GM12878 (cell line): ENCODE data around the gene UVRAG. TPM values are rescaled to one million over a fixed set of nuclear protein-coding genes. Genes with fewer than 3 reads are reported as not detected.

Experiments used
- ASH2L ChIP-seq: fragments of 300-600, 200-600 bp; sonication (generic); IDR thresholded peaks from 2 replicates; pipeline ENCODE4 v1.6.1; 2017; ENCODE audit warnings: low read depth, mild to moderate bottlenecking, borderline replicate concordance
- BACH1 ChIP-seq: fragments of 450-650 bp; IDR thresholded peaks from 2 replicates; pipeline ENCODE4 v1.6.1; 2017; ENCODE audit warnings: mild to moderate bottlenecking, borderline replicate concordance
- BCL11A ChIP-seq: IDR thresholded peaks from 2 replicates; pipeline ENCODE4 v1.6.1; 2011; ENCODE audit warnings: low read depth, low read length
- EZH2 ChIP-seq: IDR thresholded peaks from 2 replicates; pipeline ENCODE4 v1.6.1; 2012; ENCODE audit warnings: low read depth, mild to moderate bottlenecking, control low read depth, inconsistent platforms, low read length, borderline replicate concordance; ENCODE audit not compliant: control insufficient read depth
- MEF2B ChIP-seq: fragments of 450-650 bp; IDR thresholded peaks from 2 replicates; pipeline ENCODE4 v1.6.1; 2018; ENCODE audit warnings: mild to moderate bottlenecking, moderate library complexity; ENCODE audit not compliant: partially characterized antibody, poor library complexity, severe bottlenecking
- MXI1 ChIP-seq: fragments of 150-350 bp; IDR thresholded peaks from 2 replicates; pipeline ENCODE4 v1.6.1; 2011; ENCODE audit warnings: low read depth, mild to moderate bottlenecking, inconsistent platforms, low read length, improper control_type of control experiment
- POLR2A ChIP-seq: IDR thresholded peaks from 2 replicates; pipeline ENCODE4 v1.6.1; 2011; ENCODE audit warnings: low read depth, mild to moderate bottlenecking, low read length
- POLR2AphosphoS5 ChIP-seq: IDR thresholded peaks from 2 replicates; pipeline ENCODE4 v1.6.1; 2011; ENCODE audit warnings: mild to moderate bottlenecking, low read length, inconsistent platforms
- RB1 ChIP-seq: fragments of 450-650 bp; formaldehyde crosslinking; IDR thresholded peaks from 2 replicates; pipeline ENCODE4 v1.6.1; 2017; ENCODE audit warnings: mild to moderate bottlenecking, borderline replicate concordance
- SP1 ChIP-seq: IDR thresholded peaks from one replicate; pipeline ENCODE4 v1.6.1; 2011; ENCODE audit warnings: low read depth, low read length
- SREBF1 ChIP-seq: IDR thresholded peaks from 2 replicates; pipeline ENCODE4 v1.6.1; 2012; ENCODE audit warnings: mild to moderate bottlenecking, low read length
- WRNIP1 ChIP-seq: IDR thresholded peaks from 2 replicates; pipeline ENCODE4 v1.6.1; 2011; ENCODE audit warnings: low read depth, low read length, improper control_type of control experiment, borderline replicate concordance
- YBX1 ChIP-seq: fragments of 450-650 bp; IDR thresholded peaks from 2 replicates; pipeline ENCODE4 v1.6.1; 2016; ENCODE audit warnings: antibody characterized with exemption
- ZNF207 ChIP-seq: fragments of 450-650 bp; IDR thresholded peaks from 2 replicates; pipeline ENCODE4 v1.6.1; 2014; ENCODE audit warnings: antibody characterized with exemption, mild to moderate bottlenecking, borderline replicate concordance
- ZNF622 ChIP-seq: fragments of 450-650 bp; IDR thresholded peaks from 2 replicates; pipeline ENCODE4 v1.6.1; 2017; ENCODE audit warnings: mild to moderate bottlenecking, inconsistent platforms
- polyA plus RNA-seq, 11 experiments: library from polyadenylated mRNA; depleted of rRNA in 4 of 11; unstranded in 6 of 11; stranded (reverse) in 5 of 11; fragments of >200 nt; fragmentation: Nextera tagmentation in 4 of 11; fragmentation: Illumina TruSeq in 1 of 11; extraction: Ambion mirVana in 4 of 11; extraction: Trizol in 1 of 11; gene quantifications; 1 replicate in 1 of 11; 2 replicates in 10 of 11; pipeline versions ENCODE4 v1.2.1 to v1.2.3, GENCODE V29; 2011 to 2016; ENCODE audit warnings: inconsistent platforms in 2 of 11, missing spikeins in 2 of 11, low read depth in 1 of 11
- total RNA-seq, 4 experiments: library from RNA; depleted of rRNA in 3 of 4; stranded (reverse); fragments of >200 nt in 3 of 4; fragmentation: Illumina TruSeq in 1 of 4; extraction: Trizol in 1 of 4; gene quantifications; 2 replicates each; pipeline versions ENCODE4 v1.2.1 to v1.2.3, GENCODE V29; 2013 to 2021
- TF ChIP-seq, protein P1 (sequence below): fragments of 150-350 bp; IDR thresholded peaks from 2 replicates; pipeline ENCODE4 v1.6.1; 2014; ENCODE audit warnings: mild to moderate bottlenecking, low read depth, low read length
- TF ChIP-seq, protein P2 (sequence below): IDR thresholded peaks from 2 replicates; pipeline ENCODE4 v1.6.1; 2012; ENCODE audit warnings: low read depth, low read length, improper control_type of control experiment
- TF ChIP-seq, protein P3 (sequence below), 3 experiments: IDR thresholded peaks in 2 of 3; conservative IDR thresholded peaks in 1 of 3; 2 replicates each; pipeline ENCODE4 v1.5.1; 2011; ENCODE audit warnings: low read depth in 3 of 3, low read length in 3 of 3, mild to moderate bottlenecking in 3 of 3, control low read depth in 2 of 3, moderate library complexity in 2 of 3, inconsistent platforms in 1 of 3, mixed read lengths in 1 of 3; ENCODE audit not compliant: control insufficient read depth in 2 of 3, insufficient read depth in 1 of 3; ENCODE audit errors: extremely low read depth in 1 of 3
- TF ChIP-seq, protein P4 (sequence below): fragments of 450-650 bp; IDR thresholded peaks from 2 replicates; pipeline ENCODE4 v1.6.1; 2017; ENCODE audit warnings: antibody characterized with exemption, mild to moderate bottlenecking, moderate library complexity
- TF ChIP-seq, protein P5 (sequence below): fragments of 450-650 bp; conservative IDR thresholded peaks from 2 replicates; pipeline ENCODE4 v1.6.1; 2017; ENCODE audit warnings: mild to moderate bottlenecking, moderate library complexity

The UVRAG gene
- total and polyA plus RNA-seq, 10 of the 15 experiments (the other 5 are each of a cell fraction or from before 2014, with no cell fraction given): 7.0 to 43.4 (median 37.0) TPM

GRCh38 chr11:75813124-75813523 lies 1.9 kb upstream of the UVRAG start (continued):
- TF ChIP-seq ZNF622: no peak
- no peak for TF ChIP-seq EZH2
- TF ChIP-seq, protein P1, sequence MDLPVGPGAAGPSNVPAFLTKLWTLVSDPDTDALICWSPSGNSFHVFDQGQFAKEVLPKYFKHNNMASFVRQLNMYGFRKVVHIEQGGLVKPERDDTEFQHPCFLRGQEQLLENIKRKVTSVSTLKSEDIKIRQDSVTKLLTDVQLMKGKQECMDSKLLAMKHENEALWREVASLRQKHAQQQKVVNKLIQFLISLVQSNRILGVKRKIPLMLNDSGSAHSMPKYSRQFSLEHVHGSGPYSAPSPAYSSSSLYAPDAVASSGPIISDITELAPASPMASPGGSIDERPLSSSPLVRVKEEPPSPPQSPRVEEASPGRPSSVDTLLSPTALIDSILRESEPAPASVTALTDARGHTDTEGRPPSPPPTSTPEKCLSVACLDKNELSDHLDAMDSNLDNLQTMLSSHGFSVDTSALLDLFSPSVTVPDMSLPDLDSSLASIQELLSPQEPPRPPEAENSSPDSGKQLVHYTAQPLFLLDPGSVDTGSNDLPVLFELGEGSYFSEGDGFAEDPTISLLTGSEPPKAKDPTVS: no peak
- TF ChIP-seq SREBF1: no peak
- TF ChIP-seq, protein P2, sequence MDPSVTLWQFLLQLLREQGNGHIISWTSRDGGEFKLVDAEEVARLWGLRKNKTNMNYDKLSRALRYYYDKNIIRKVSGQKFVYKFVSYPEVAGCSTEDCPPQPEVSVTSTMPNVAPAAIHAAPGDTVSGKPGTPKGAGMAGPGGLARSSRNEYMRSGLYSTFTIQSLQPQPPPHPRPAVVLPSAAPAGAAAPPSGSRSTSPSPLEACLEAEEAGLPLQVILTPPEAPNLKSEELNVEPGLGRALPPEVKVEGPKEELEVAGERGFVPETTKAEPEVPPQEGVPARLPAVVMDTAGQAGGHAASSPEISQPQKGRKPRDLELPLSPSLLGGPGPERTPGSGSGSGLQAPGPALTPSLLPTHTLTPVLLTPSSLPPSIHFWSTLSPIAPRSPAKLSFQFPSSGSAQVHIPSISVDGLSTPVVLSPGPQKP: no peak
- TF ChIP-seq, protein P3, sequence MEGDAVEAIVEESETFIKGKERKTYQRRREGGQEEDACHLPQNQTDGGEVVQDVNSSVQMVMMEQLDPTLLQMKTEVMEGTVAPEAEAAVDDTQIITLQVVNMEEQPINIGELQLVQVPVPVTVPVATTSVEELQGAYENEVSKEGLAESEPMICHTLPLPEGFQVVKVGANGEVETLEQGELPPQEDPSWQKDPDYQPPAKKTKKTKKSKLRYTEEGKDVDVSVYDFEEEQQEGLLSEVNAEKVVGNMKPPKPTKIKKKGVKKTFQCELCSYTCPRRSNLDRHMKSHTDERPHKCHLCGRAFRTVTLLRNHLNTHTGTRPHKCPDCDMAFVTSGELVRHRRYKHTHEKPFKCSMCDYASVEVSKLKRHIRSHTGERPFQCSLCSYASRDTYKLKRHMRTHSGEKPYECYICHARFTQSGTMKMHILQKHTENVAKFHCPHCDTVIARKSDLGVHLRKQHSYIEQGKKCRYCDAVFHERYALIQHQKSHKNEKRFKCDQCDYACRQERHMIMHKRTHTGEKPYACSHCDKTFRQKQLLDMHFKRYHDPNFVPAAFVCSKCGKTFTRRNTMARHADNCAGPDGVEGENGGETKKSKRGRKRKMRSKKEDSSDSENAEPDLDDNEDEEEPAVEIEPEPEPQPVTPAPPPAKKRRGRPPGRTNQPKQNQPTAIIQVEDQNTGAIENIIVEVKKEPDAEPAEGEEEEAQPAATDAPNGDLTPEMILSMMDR (IDR thresholded peaks at IDR 0.05 in 2 of 3, conservative IDR thresholded peaks at IDR 0.05 in 1 of 3; ENCODE audit: control insufficient read depth in 2 of 3, extremely low read depth in 1 of 3, insufficient read depth in 1 of 3, low read depth in 3 of 3, low read length in 3 of 3): no peak
- TF ChIP-seq, protein P4, sequence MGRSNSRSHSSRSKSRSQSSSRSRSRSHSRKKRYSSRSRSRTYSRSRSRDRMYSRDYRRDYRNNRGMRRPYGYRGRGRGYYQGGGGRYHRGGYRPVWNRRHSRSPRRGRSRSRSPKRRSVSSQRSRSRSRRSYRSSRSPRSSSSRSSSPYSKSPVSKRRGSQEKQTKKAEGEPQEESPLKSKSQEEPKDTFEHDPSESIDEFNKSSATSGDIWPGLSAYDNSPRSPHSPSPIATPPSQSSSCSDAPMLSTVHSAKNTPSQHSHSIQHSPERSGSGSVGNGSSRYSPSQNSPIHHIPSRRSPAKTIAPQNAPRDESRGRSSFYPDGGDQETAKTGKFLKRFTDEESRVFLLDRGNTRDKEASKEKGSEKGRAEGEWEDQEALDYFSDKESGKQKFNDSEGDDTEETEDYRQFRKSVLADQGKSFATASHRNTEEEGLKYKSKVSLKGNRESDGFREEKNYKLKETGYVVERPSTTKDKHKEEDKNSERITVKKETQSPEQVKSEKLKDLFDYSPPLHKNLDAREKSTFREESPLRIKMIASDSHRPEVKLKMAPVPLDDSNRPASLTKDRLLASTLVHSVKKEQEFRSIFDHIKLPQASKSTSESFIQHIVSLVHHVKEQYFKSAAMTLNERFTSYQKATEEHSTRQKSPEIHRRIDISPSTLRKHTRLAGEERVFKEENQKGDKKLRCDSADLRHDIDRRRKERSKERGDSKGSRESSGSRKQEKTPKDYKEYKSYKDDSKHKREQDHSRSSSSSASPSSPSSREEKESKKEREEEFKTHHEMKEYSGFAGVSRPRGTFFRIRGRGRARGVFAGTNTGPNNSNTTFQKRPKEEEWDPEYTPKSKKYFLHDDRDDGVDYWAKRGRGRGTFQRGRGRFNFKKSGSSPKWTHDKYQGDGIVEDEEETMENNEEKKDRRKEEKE: no peak
- TF ChIP-seq POLR2AphosphoS5: peak; percentile 43; the same call in 1 of the 2 replicates
- TF ChIP-seq MXI1: no peak
- no peak for TF ChIP-seq SP1
- no peak for TF ChIP-seq YBX1
- TF ChIP-seq BACH1: no peak
- TF ChIP-seq MEF2B: no peak
- TF ChIP-seq BCL11A: peak; percentile 40; the same call in 1 of the 2 replicates
- no peak for TF ChIP-seq ZNF207
- TF ChIP-seq, protein P5, sequence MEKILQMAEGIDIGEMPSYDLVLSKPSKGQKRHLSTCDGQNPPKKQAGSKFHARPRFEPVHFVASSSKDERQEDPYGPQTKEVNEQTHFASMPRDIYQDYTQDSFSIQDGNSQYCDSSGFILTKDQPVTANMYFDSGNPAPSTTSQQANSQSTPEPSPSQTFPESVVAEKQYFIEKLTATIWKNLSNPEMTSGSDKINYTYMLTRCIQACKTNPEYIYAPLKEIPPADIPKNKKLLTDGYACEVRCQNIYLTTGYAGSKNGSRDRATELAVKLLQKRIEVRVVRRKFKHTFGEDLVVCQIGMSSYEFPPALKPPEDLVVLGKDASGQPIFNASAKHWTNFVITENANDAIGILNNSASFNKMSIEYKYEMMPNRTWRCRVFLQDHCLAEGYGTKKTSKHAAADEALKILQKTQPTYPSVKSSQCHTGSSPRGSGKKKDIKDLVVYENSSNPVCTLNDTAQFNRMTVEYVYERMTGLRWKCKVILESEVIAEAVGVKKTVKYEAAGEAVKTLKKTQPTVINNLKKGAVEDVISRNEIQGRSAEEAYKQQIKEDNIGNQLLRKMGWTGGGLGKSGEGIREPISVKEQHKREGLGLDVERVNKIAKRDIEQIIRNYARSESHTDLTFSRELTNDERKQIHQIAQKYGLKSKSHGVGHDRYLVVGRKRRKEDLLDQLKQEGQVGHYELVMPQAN: no peak
- no peak for TF ChIP-seq POLR2A
- TF ChIP-seq ASH2L: no peak
- no peak for TF ChIP-seq WRNIP1
- TF ChIP-seq RB1: no peak
